H1 (cell line): ENCODE data around the gene ARGLU1. TPM values are rescaled to one million over a fixed set of nuclear protein-coding genes. Genes with fewer than 3 reads are reported as not detected.
A peak's percentile ranks its signal among the peaks of the same experiment; 100 is the strongest.

ENCODE experiments used
- CTCF ChIA-PET: fragments of 300-600 bp; sonication (Branson Sonifier 250); formaldehyde crosslinking; loops from one replicate; lab custom pipeline; 2021; ENCODE audit not compliant: partially characterized antibody; lab: Charles Lee
- POLR2A ChIA-PET: fragments of 300-600 bp; sonication (Branson Sonifier 250); formaldehyde crosslinking; loops from one replicate; lab custom pipeline; 2021; ENCODE audit warnings: inconsistent platforms; ENCODE audit not compliant: partially characterized antibody; lab: Charles Lee
- DNase-seq, 2 experiments: peaks; one replicate each; pipeline versions ENCODE4 v3.0.0 to v3.0.0-alpha.2; 2010 to 2022; ENCODE audit warnings: low spot score in 2 of 2, low read depth in 1 of 2, mixed read lengths in 1 of 2
- FAIRE-seq: peaks from 2 replicates; lab custom pipeline; 2011; peaks lifted over from hg19 to GRCh38; lab: Jason Lieb, UNC
- H2AFZ ChIP-seq: 2 replicates; pipeline ENCODE4 v1.8.1; 2012; ENCODE audit warnings: low read length, inconsistent platforms
- H2AK5ac ChIP-seq: 2 replicates; pipeline ENCODE4 v1.6.1; 2013; ENCODE audit warnings: low read depth, low read length
- H2BK120ac ChIP-seq: replicated peaks from 2 replicates; pipeline ENCODE3; 2013; ENCODE audit warnings: low read depth, low read length, inconsistent platforms
- H2BK12ac ChIP-seq: 2 replicates; pipeline ENCODE4 v1.6.1; 2013; ENCODE audit warnings: low read depth, low read length
- H2BK15ac ChIP-seq: 2 replicates; pipeline ENCODE4 v1.6.1; 2013; ENCODE audit warnings: low read length
- H2BK20ac ChIP-seq: 2 replicates; pipeline ENCODE4 v1.6.1; 2013; ENCODE audit warnings: low read length
- H2BK5ac ChIP-seq: 2 replicates; pipeline ENCODE4 v1.6.1; 2013; ENCODE audit warnings: low read depth, low read length
- H3K14ac ChIP-seq: 2 replicates; pipeline ENCODE4 v1.6.1; 2013; ENCODE audit warnings: inconsistent platforms; ENCODE audit not compliant: insufficient read length
- H3K18ac ChIP-seq: 2 replicates; pipeline ENCODE4 v1.6.1; 2013; ENCODE audit warnings: low read length; ENCODE audit errors: extremely low read depth
- H3K23ac ChIP-seq: 2 replicates; pipeline ENCODE4 v1.6.1; 2013; ENCODE audit warnings: inconsistent platforms; ENCODE audit not compliant: insufficient read length
- H3K23me2 ChIP-seq: 2 replicates; pipeline ENCODE4 v1.6.1; 2013; ENCODE audit warnings: low read depth, low read length
- H3K27ac ChIP-seq: 2 replicates; pipeline ENCODE4 v1.6.1; 2011; ENCODE audit warnings: low read depth, low read length, inconsistent platforms
- H3K27me3 ChIP-seq, 4 experiments: replicated peaks in 1 of 4; 1 replicate in 1 of 4; 2 replicates in 3 of 4; pipeline versions ENCODE4 v1.6.1 to v1.8.1; 2011 to 2013; ENCODE audit warnings: low read length in 3 of 4, mild to moderate bottlenecking in 3 of 4, inconsistent platforms in 2 of 4, mixed read lengths in 2 of 4, moderate library complexity in 1 of 4; ENCODE audit not compliant: control insufficient read depth in 3 of 4, insufficient read depth in 3 of 4; ENCODE audit errors: extremely low read depth in 1 of 4
- H3K36me3 ChIP-seq, 4 experiments: 2 replicates each; pipeline versions ENCODE4 v1.6.1 to v1.8.1; 2011 to 2013; ENCODE audit warnings: mild to moderate bottlenecking in 4 of 4, low read length in 3 of 4, moderate library complexity in 2 of 4, control low read depth in 1 of 4, inconsistent platforms in 1 of 4; ENCODE audit not compliant: insufficient read depth in 4 of 4, control insufficient read depth in 2 of 4
- H3K4ac ChIP-seq: replicated peaks from 2 replicates; pipeline ENCODE3; 2013; ENCODE audit warnings: low read length, low read depth, mixed read lengths, inconsistent platforms; ENCODE audit not compliant: insufficient read length
- H3K4me1 ChIP-seq, 4 experiments: replicated peaks in 1 of 4; 1 replicate in 1 of 4; 2 replicates in 3 of 4; pipeline versions ENCODE4 v1.6.1 to v1.8.1; 2011 to 2013; ENCODE audit warnings: low read length in 3 of 4, inconsistent platforms in 2 of 4, mixed read lengths in 1 of 4; ENCODE audit not compliant: insufficient read depth in 4 of 4, control insufficient read depth in 3 of 4
- H3K4me2 ChIP-seq, 2 experiments: 2 replicates each; pipeline versions ENCODE4 v1.6.1 to v1.8.1; 2011 to 2013; ENCODE audit warnings: low read depth in 2 of 2, low read length in 2 of 2, control low read depth in 1 of 2, inconsistent platforms in 1 of 2, mild to moderate bottlenecking in 1 of 2; ENCODE audit not compliant: insufficient read depth in 1 of 2
- H3K4me3 ChIP-seq, 4 experiments: fragments of 200-600, 300-600 bp in 1 of 4; sonication (generic), shearing (Covaris generic), sonication (Bioruptor Twin) in 1 of 4; 2 replicates each; pipeline versions ENCODE4 v1.5.1 to v1.8.1; 2011 to 2016; ENCODE audit warnings: low read length in 4 of 4, low read depth in 3 of 4, control low read depth in 2 of 4, inconsistent platforms in 2 of 4, mild to moderate bottlenecking in 2 of 4, mixed read lengths in 1 of 4, moderate library complexity in 1 of 4; ENCODE audit not compliant: insufficient read depth in 2 of 4; ENCODE audit errors: extremely low read depth in 1 of 4
- H3K56ac ChIP-seq: replicated peaks from 2 replicates; pipeline ENCODE3; 2013; ENCODE audit warnings: low read depth, mild to moderate bottlenecking, mixed read lengths, low read length, inconsistent platforms; ENCODE audit not compliant: insufficient read length
- H3K79me1 ChIP-seq: 2 replicates; pipeline ENCODE4 v1.6.1; 2013; ENCODE audit warnings: low read depth, low read length, control low read depth
- H3K79me2 ChIP-seq, 2 experiments: 2 replicates each; pipeline versions ENCODE4 v1.6.1 to v1.8.1; 2012 to 2013; ENCODE audit warnings: low read length in 2 of 2, mild to moderate bottlenecking in 2 of 2, inconsistent platforms in 1 of 2; ENCODE audit not compliant: insufficient read depth in 2 of 2, control insufficient read depth in 1 of 2
- H3K9ac ChIP-seq, 4 experiments: replicated peaks in 1 of 4; 1 replicate in 1 of 4; 2 replicates in 3 of 4; pipeline versions ENCODE4 v1.6.1 to v1.8.1; 2011 to 2013; ENCODE audit warnings: low read depth in 3 of 4, low read length in 3 of 4, control low read depth in 2 of 4, mild to moderate bottlenecking in 2 of 4, moderate library complexity in 2 of 4, inconsistent platforms in 1 of 4; ENCODE audit errors: extremely low read depth in 1 of 4
- H3K9me3 ChIP-seq, 2 experiments: 2 replicates each; pipeline versions ENCODE4 v1.6.1 to v1.8.1; 2012 to 2013; ENCODE audit warnings: mild to moderate bottlenecking in 2 of 2, moderate library complexity in 2 of 2, control low read depth in 1 of 2, inconsistent platforms in 1 of 2, low read depth in 1 of 2, low read length in 1 of 2, mixed read lengths in 1 of 2; ENCODE audit not compliant: insufficient read depth in 2 of 2
- H4K20me1 ChIP-seq, 2 experiments: replicated peaks in 1 of 2; 2 replicates each; pipeline versions ENCODE3 to v1.8.1; 2011 to 2013; ENCODE audit warnings: inconsistent platforms in 2 of 2, low read length in 2 of 2, mild to moderate bottlenecking in 1 of 2; ENCODE audit not compliant: insufficient read depth in 2 of 2, control insufficient read depth in 1 of 2
- H4K5ac ChIP-seq: 2 replicates; pipeline ENCODE4 v1.6.1; 2013; ENCODE audit warnings: low read length, low read depth, mixed read lengths, inconsistent platforms; ENCODE audit not compliant: insufficient read length
- H4K8ac ChIP-seq: 2 replicates; pipeline ENCODE4 v1.8.0; 2013; ENCODE audit warnings: mild to moderate bottlenecking, moderate library complexity, low read length, inconsistent platforms; ENCODE audit not compliant: insufficient read depth; ENCODE audit errors: extremely low read depth
- H4K91ac ChIP-seq: replicated peaks from 2 replicates; pipeline ENCODE3; 2013; ENCODE audit warnings: low read length, mixed read lengths, inconsistent platforms; ENCODE audit not compliant: insufficient read length
- BACH1 ChIP-seq: IDR thresholded peaks from 2 replicates; pipeline ENCODE4 v1.6.1; 2012; ENCODE audit warnings: low read length, improper control_type of control experiment
- BRCA1 ChIP-seq: IDR thresholded peaks from 2 replicates; pipeline ENCODE4 v1.6.1; 2012; ENCODE audit warnings: low read depth, low read length, improper control_type of control experiment
- JUN ChIP-seq: IDR thresholded peaks from 2 replicates; pipeline ENCODE4 v1.6.1; 2011; ENCODE audit warnings: low read depth, mild to moderate bottlenecking, improper control_type of control experiment, low read length
- MAFK ChIP-seq: IDR thresholded peaks from 2 replicates; pipeline ENCODE4 v1.6.1; 2012; ENCODE audit warnings: low read depth, mild to moderate bottlenecking, improper control_type of control experiment, low read length
- NANOG ChIP-seq: IDR thresholded peaks from 2 replicates; pipeline ENCODE4 v1.6.1; 2011; ENCODE audit warnings: low read length, low read depth, mild to moderate bottlenecking, inconsistent platforms; ENCODE audit not compliant: insufficient read depth, poor library complexity, severe bottlenecking
- NRF1 ChIP-seq: IDR thresholded peaks from 2 replicates; pipeline ENCODE4 v1.6.1; 2011; ENCODE audit warnings: mild to moderate bottlenecking, low read depth, low read length, improper control_type of control experiment
- RBBP5 ChIP-seq: IDR thresholded peaks from 2 replicates; pipeline ENCODE4 v1.7.1; 2012; ENCODE audit warnings: low read depth, mild to moderate bottlenecking, inconsistent platforms, low read length, moderate library complexity, borderline replicate concordance
- RNF2 ChIP-seq: fragments of 200-900, 300-1000 bp; sonication (generic); IDR thresholded peaks from 2 replicates; pipeline ENCODE4 v1.7.1; 2016; ENCODE audit warnings: borderline replicate concordance, low read depth, mild to moderate bottlenecking, antibody characterized with exemption, low read length; ENCODE audit not compliant: poor library complexity, severe bottlenecking; ENCODE audit errors: missing control alignments
- SAP30 ChIP-seq: fragments of 300-600 bp; sonication (generic); IDR thresholded peaks from 2 replicates; pipeline ENCODE4 v1.7.1; 2012; ENCODE audit warnings: low read length, moderate library complexity, mild to moderate bottlenecking, inconsistent platforms; ENCODE audit not compliant: insufficient read depth, insufficient replicate concordance
- TAF1 ChIP-seq: IDR thresholded peaks from 2 replicates; pipeline ENCODE4 v1.6.1; 2011; ENCODE audit warnings: mild to moderate bottlenecking, low read depth, low read length
- YY1 ChIP-seq: IDR thresholded peaks from 2 replicates; pipeline ENCODE4 v1.6.1; 2011; ENCODE audit warnings: low read depth, mild to moderate bottlenecking, low read length
- WGBS, 2 experiments: shearing (Covaris generic) in 1 of 2; methylation state at CpG; one replicate each; pipeline versions ENCODE4 v1.1.6 to v1.1.7; 2013 to 2015; ENCODE audit warnings: low lambda C conversion rate in 2 of 2, mixed read lengths in 2 of 2, inconsistent platforms in 1 of 2, low coverage in 1 of 2, missing lambda C conversion rate in 1 of 2; ENCODE audit not compliant: insufficient replicate concordance in 2 of 2, insufficient coverage in 1 of 2, insufficient read length in 1 of 2; ENCODE audit errors: extremely low coverage in 1 of 2, missing lambda C conversion rate in 1 of 2; 5-methylcytosine and 5-hydroxymethylcytosine counted together
- polyA plus RNA-seq, 7 experiments: library from polyadenylated mRNA; depleted of rRNA in 3 of 7; stranded (reverse) in 5 of 7; unstranded in 2 of 7; fragments of >200 nt in 5 of 7; fragments of 200-250 nt in 2 of 7; gene quantifications; 1 replicate in 5 of 7; 2 replicates in 1 of 7; 4 replicates in 1 of 7; pipeline versions ENCODE4 v1.2.1 to v1.2.3, GENCODE V29; 2011 to 2013; ENCODE audit warnings: missing spikeins in 2 of 7, mixed read lengths in 2 of 7
- total RNA-seq: library from RNA; stranded (reverse); fragmentation: NEBNext Ultra II Directional; extraction: Animal tissue kit (Norgen Biotek cat#: 25700); gene quantifications from 2 replicates; pipeline ENCODE4 v1.2.1, GENCODE V29; 2021

The ARGLU1 gene
- total and polyA plus RNA-seq, 2 of the 8 experiments (the other 6 are each of a cell fraction or from before 2014, with no cell fraction given), result 47.8 to 84.9 TPM

GRCh38 chr13:106507560-106508274 lies 60.2 kb downstream of the ARGLU1 start:
- H3K9ac ChIP-seq, result 0 out of 7 replicates have a peak overlapping the region, but pooled peaks of 1 of the 4 experiments have one; percentile 3
- ChIA-PET POLR2A (interaction anchor here (0.8 to 2.1 kb wide), 2 partner anchors 23 to 27 kb away, joined by 3 to 4 read pairs; partner anchors contain the start of gene EFNB2), CTCF (interaction anchor here (0.6 to 0.8 kb wide), 4 partner anchors 26 to 1734 kb away, joined by 3 to 4 read pairs (median 3); no protein-coding TSS in a partner anchor)
- TF ChIP-seq SAP30 (no peak), NRF1 (no peak), JUN (no peak), BACH1 (peak; percentile 70; the same call in 1 of the 2 replicates), RBBP5 (no peak), BRCA1 (no peak), NANOG (no peak), TAF1 (0 out of 2 replicates have a peak, but pooled peaks have one; percentile 33), MAFK (peak; percentile 76), YY1 (no peak), RNF2 (no peak)

More at GRCh38 chr13:106507560-106508274, 60.2 kb downstream of the ARGLU1 start:
- H3K18ac ChIP-seq, result 0 out of 2 replicates have a peak overlapping the region, but pooled peaks have one; percentile 33
- H2BK120ac ChIP-seq, result peak overlapping the region; percentile 11
- H3K56ac ChIP-seq, result no peak overlapping the region
- peaks cover 0 to 3% (median 1%) of the 10 kb centered on the region in 4 experiments; a peak in 4 of 7 replicates for H3K4me1 ChIP-seq
- FAIRE-seq (peak; percentile 7), DNase-seq (no peak)
- H2AFZ ChIP-seq, result no peak overlapping the region
- no peak overlapping the region for H3K14ac ChIP-seq
- no peaks in the 10 kb centered on the region; the same call in 1 of the 2 replicates for H3K79me1 ChIP-seq
- H2BK12ac ChIP-seq, result peak overlapping the region; percentile 55
- no peak overlapping the region for H3K4me3 ChIP-seq
- no peak overlapping the region for H3K4ac ChIP-seq
- no peaks in the 10 kb centered on the region for H3K9me3 ChIP-seq
- no peaks in the 10 kb centered on the region for H4K20me1 ChIP-seq
- no peak overlapping the region for H3K27ac ChIP-seq
- peaks cover 3 to 8% of the 10 kb centered on the region in 2 experiments; a peak in 3 of 4 replicates for H3K79me2 ChIP-seq
- no peak overlapping the region for H3K23ac ChIP-seq
- no peaks in the 10 kb centered on the region for H3K23me2 ChIP-seq
- WGBS, 2 experiments, result 86% methylated on average over 11 of the region's 11 CpGs; no CpG with 5 or more reads in 1 of the 2 experiments
- no peaks in the 10 kb centered on the region; a peak in 2 of 8 replicates for H3K36me3 ChIP-seq
- no peak overlapping the region for H2AK5ac ChIP-seq
- peak overlapping the region; percentile 67; the same call in 1 of the 2 replicates for H2BK5ac ChIP-seq
- H4K5ac ChIP-seq, result no peak overlapping the region
- H2BK20ac ChIP-seq, result peak overlapping the region; percentile 87; the same call in 1 of the 2 replicates
- H3K4me2 ChIP-seq, result no peak overlapping the region
- H2BK15ac ChIP-seq, result 0 out of 2 replicates have a peak overlapping the region, but pooled peaks have one; percentile 54
- no peak overlapping the region for H4K8ac ChIP-seq
- no peaks in the 10 kb centered on the region for H3K27me3 ChIP-seq
- no peak overlapping the region for H4K91ac ChIP-seq
